Testis (tissue), 3 donors: Measurements from ENCODE around the gene SEC63. TPM values are rescaled to one million over a fixed set of nuclear protein-coding genes. Genes with fewer than 3 reads are reported as not detected.

Experiments used
- DNase-seq: peaks from one replicate; pipeline ENCODE4 v3.0.0-alpha.2; 2019
- H3K27ac ChIP-seq, 2 donors: fragments of 200-600 bp; sonication (generic); one replicate each; pipeline ENCODE4 v1.5.1; 2019
- H3K27me3 ChIP-seq: fragments of 200-600 bp; sonication (generic); one replicate; pipeline ENCODE4 v1.5.1; 2019
- H3K36me3 ChIP-seq: fragments of 200-600 bp; sonication (generic); one replicate; pipeline ENCODE4 v1.5.1; 2017; ENCODE audit warnings: low read depth; ENCODE audit errors: missing control alignments
- H3K4me1 ChIP-seq: fragments of 200-600 bp; sonication (generic); one replicate; pipeline ENCODE4 v1.5.1; 2019
- H3K4me3 ChIP-seq, 2 donors: fragments of 200-600 bp; sonication (generic); one replicate each; pipeline ENCODE4 v1.5.1; 2017 to 2019
- H3K9me3 ChIP-seq: fragments of 200-600 bp; sonication (generic); one replicate; pipeline ENCODE4 v1.5.1; 2017
- CTCF ChIP-seq, 3 experiments: fragments of 450-650 bp in 2 of 3; fragments of 200-600 bp in 1 of 3; sonication (generic) in 1 of 3; IDR thresholded peaks; one replicate each; pipeline ENCODE4 v1.5.1; 2016 to 2019; ENCODE audit warnings: antibody characterized with exemption in 3 of 3, mild to moderate bottlenecking in 2 of 3, moderate library complexity in 1 of 3
- POLR2A ChIP-seq: fragments of 450-650 bp; IDR thresholded peaks from one replicate; pipeline ENCODE4 v1.6.1; 2017; ENCODE audit warnings: antibody characterized with exemption, mild to moderate bottlenecking, moderate library complexity
- WGBS, 2 donors: methylation state at CpG; one replicate each; pipeline ENCODE4 v1.1.5; 2018; 5-methylcytosine and 5-hydroxymethylcytosine counted together
- intact Hi-C: fragments of 100-400 bp; cut with DNase I; formaldehyde crosslinking; loops from one replicate; pipeline ENCODE4 v1.15.1; 2023; ENCODE audit warnings: low total_unique reads
- polyA plus RNA-seq: library from polyadenylated mRNA; stranded (reverse); fragments of 350-450 nt; fragmentation: Illumina TruSeq; extraction: RNeasy Lipid Tissue Mini Kit (QIAGEN cat#74804); gene quantifications from one replicate; pipeline ENCODE4 v1.2.3, GENCODE V29; 2014; ENCODE audit warnings: low read depth, low replicate concordance; ENCODE audit not compliant: insufficient read depth
- total RNA-seq, 2 donors: library from RNA; depleted of rRNA; stranded (reverse); fragments of >200 nt; gene quantifications; one replicate each; pipeline ENCODE4 v1.2.3, GENCODE V29; 2016

Gene SEC63
- total and polyA plus RNA-seq, 3 donors from 2014 or later, result 53.4 to 68.1 (median 64.9) TPM

- WGBS, 2 donors, result 38 to 48% methylated on average over 3 of the region's 3 CpGs
- Histone ChIP-seq H3K4me3 (no peak overlapping the region), H3K4me1 (no peaks in the 10 kb centered on the region), H3K36me3 (no peaks in the 10 kb centered on the region), H3K9me3 (no peaks in the 10 kb centered on the region), H3K27me3 (no peaks in the 10 kb centered on the region), H3K27ac (no peak overlapping the region)
- intact Hi-C loops, result no loop called here
- TF ChIP-seq POLR2A (no peak), CTCF (IDR thresholded peaks at IDR 0.05) (no peak)
- DNase-seq, result no peak
Observed at GRCh38 chr6:107868867-107869611, 89.0 kb downstream of the SEC63 start.

DNA sequence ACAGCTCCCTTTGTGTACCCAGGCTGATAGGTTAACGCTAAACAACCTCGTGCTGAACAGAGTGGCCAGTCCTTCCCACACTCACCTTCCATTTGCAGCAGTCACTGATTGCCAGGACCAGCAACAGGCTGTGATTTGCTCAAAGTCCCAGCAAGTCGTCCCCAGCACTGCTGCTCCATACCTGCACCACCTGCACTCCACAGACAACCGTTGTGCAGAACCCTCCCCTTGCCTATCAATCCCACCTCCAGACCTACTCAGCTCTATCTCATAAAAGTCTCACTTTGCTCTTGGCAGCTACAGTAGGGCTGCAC lies 90.7 kb downstream of the SEC63 start:
- Histone ChIP-seq H3K4me3 (no peak overlapping the region), H3K27me3 (no peaks in the 10 kb centered on the region), H3K36me3 (no peaks in the 10 kb centered on the region), H3K4me1 (no peaks in the 10 kb centered on the region), H3K27ac (no peak overlapping the region), H3K9me3 (no peaks in the 10 kb centered on the region)
- WGBS, 2 donors, result 39 to 49% methylated on average over 4 of the region's 4 CpGs
- TF ChIP-seq CTCF (IDR thresholded peaks at IDR 0.05), result no peak
- no peak for TF ChIP-seq POLR2A
- no peak for DNase-seq
- intact Hi-C loops, result no loop called here

- Histone ChIP-seq H3K4me3 (no peak overlapping the region), H3K4me1 (no peaks in the 10 kb centered on the region), H3K36me3 (no peaks in the 10 kb centered on the region), H3K27me3 (no peaks in the 10 kb centered on the region), H3K9me3 (no peaks in the 10 kb centered on the region), H3K27ac (no peak overlapping the region)
- WGBS, 2 donors, result 50 to 56% methylated on average over 11 of the region's 11 CpGs
- DNase-seq, result no peak
- intact Hi-C loops, result no loop called here
- TF ChIP-seq CTCF (IDR thresholded peaks at IDR 0.05), result peak in 2 of 3 experiments; percentile 39 to 48
- TF ChIP-seq POLR2A, result no peak
Observed at GRCh38 chr6:107866606-107867301, 91.3 kb downstream of the SEC63 start.

- no peak for DNase-seq
- Histone ChIP-seq H3K27ac (no peak overlapping the region), H3K4me3 (no peak overlapping the region), H3K27me3 (no peaks in the 10 kb centered on the region), H3K4me1 (no peaks in the 10 kb centered on the region), H3K9me3 (no peaks in the 10 kb centered on the region), H3K36me3 (no peaks in the 10 kb centered on the region)
- WGBS, 2 donors, result 77 to 81% methylated on average over 5 of the region's 5 CpGs
- TF ChIP-seq POLR2A (no peak), CTCF (IDR thresholded peaks at IDR 0.05) (no peak)
- intact Hi-C loops, result no loop called here
Observed at GRCh38 chr6:107864226-107865127, 93.5 kb downstream of the SEC63 start.
